ENCODE results near the gene LRRC31. TPM values are rescaled to one million over a fixed set of nuclear protein-coding genes. Genes with fewer than 3 reads are reported as not detected.

Gene LRRC31
- total RNA-seq, 5 donors from 2014 or later (not counting 1 experiment from before 2014, with no cell fraction given): not detected

DNA sequence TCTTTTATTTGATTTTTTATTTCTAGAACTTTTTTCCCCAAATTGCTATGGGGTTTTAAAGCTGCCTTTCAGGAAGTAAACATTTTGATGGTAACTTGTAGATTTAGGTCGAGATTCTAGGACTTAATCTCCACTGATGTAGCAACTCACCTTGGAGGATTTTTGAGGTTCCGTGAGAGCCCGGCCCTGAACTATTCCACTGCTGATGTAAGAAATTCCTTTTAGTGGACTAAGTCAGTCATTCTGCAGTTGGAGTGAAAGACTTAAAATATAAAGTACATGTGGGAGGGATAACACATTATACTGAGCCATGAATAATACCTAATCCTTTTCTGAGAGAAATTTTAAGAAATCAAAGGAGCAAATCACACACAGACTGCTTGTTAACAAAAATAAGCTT lies 44.4 kb downstream of the LRRC31 start:
- CTCF ChIA-PET: interaction anchor here (0.6 kb wide), 3 partner anchors 62 to 276 kb away, joined by 3 to 5 read pairs (median 3); no protein-coding TSS in a partner anchor
- POLR2A ChIA-PET: interaction anchor here in 1 of 2 donors (0.6 kb wide), 1 partner anchor 16 kb away, joined by 4 read pairs; no protein-coding TSS in a partner anchor
- Mint-ChIP-seq H3K9me3 (no peaks in the 10 kb centered on the region), H3K4me3 (no peak overlapping the region), H3K36me3 (no peaks in the 10 kb centered on the region), H3K27me3 (peaks cover 7 to 15% of the 10 kb centered on the region in 2 donors), H3K4me1 (peaks cover 2 to 4% (median 3%) of the 10 kb centered on the region in 3 donors), H3K27ac (no peak overlapping the region)
- Histone ChIP-seq H3K27ac (ENCODE audit: low read length) (no peak overlapping the region), H3K36me3 (ENCODE audit: control insufficient read depth in 2 of 2, extremely low read depth in 1 of 2, insufficient read depth in 1 of 2, low read length in 1 of 2) (no peaks in the 10 kb centered on the region), H3K4me1 (ENCODE audit: control insufficient read depth in 1 of 2, extremely low read depth in 1 of 2, insufficient read depth in 2 of 2, low read length in 2 of 2) (no peaks in the 10 kb centered on the region), H3K27me3 (replicated peaks in 1 of 2; ENCODE audit: control insufficient read depth in 2 of 2, extremely low read depth in 1 of 2, insufficient read depth in 2 of 2, low read length in 1 of 2) (peaks cover 0 to 8% of the 10 kb centered on the region in 2 experiments), H3K4me3 (ENCODE audit: control insufficient read depth in 1 of 2, extremely low read depth in 1 of 2, low read length in 1 of 2) (no peak overlapping the region), H3K9me3 (no peaks in the 10 kb centered on the region)
- ATAC-seq (replicated peaks in 1 of 4) (no peak), DNase-seq (no peak)
- no CpG with 5 or more reads among the region's 3 CpGs for WGBS (ENCODE audit: insufficient coverage)

- Mint-ChIP-seq H3K27ac (no peak overlapping the region), H3K27me3 (peaks cover 7 to 19% of the 10 kb centered on the region in 2 donors), H3K4me3 (no peak overlapping the region), H3K4me1 (no peaks in the 10 kb centered on the region), H3K9me3 (no peaks in the 10 kb centered on the region), H3K36me3 (no peaks in the 10 kb centered on the region)
- CTCF ChIA-PET: interaction anchor here (0.7 to 0.8 kb wide), 3 partner anchors 10 to 546 kb away, joined by 3 to 5 read pairs (median 4); no protein-coding TSS in a partner anchor
- ATAC-seq (replicated peaks in 1 of 4): no peak
- Histone ChIP-seq H3K36me3 (ENCODE audit: control insufficient read depth in 2 of 2, extremely low read depth in 1 of 2, insufficient read depth in 1 of 2, low read length in 1 of 2) (no peaks in the 10 kb centered on the region), H3K27me3 (replicated peaks in 1 of 2; ENCODE audit: control insufficient read depth in 2 of 2, extremely low read depth in 1 of 2, insufficient read depth in 2 of 2, low read length in 1 of 2) (peaks cover 0 to 10% of the 10 kb centered on the region in 2 experiments), H3K27ac (ENCODE audit: low read length) (no peak overlapping the region), H3K4me3 (ENCODE audit: control insufficient read depth in 1 of 2, extremely low read depth in 1 of 2, low read length in 1 of 2) (no peak overlapping the region), H3K9me3 (no peaks in the 10 kb centered on the region), H3K4me1 (ENCODE audit: control insufficient read depth in 1 of 2, extremely low read depth in 1 of 2, insufficient read depth in 2 of 2, low read length in 2 of 2) (no peaks in the 10 kb centered on the region)
- POLR2A ChIA-PET: no interaction called here
- DNase-seq: no peak
- WGBS (ENCODE audit: insufficient coverage): 100% methylated on average over 2 of the region's 6 CpGs
These were observed 46.8 kb downstream of the LRRC31 start for GRCh38 chr3:169822983-169823382.

GRCh38 chr3:169822540-169822939 lies 47.2 kb downstream of the LRRC31 start:
- Histone ChIP-seq H3K4me3 (ENCODE audit: control insufficient read depth in 1 of 2, extremely low read depth in 1 of 2, low read length in 1 of 2) (no peak overlapping the region), H3K27me3 (replicated peaks in 1 of 2; ENCODE audit: control insufficient read depth in 2 of 2, extremely low read depth in 1 of 2, insufficient read depth in 2 of 2, low read length in 1 of 2) (peaks cover 0 to 13% of the 10 kb centered on the region in 2 experiments), H3K9me3 (no peaks in the 10 kb centered on the region), H3K4me1 (ENCODE audit: control insufficient read depth in 1 of 2, extremely low read depth in 1 of 2, insufficient read depth in 2 of 2, low read length in 2 of 2) (no peaks in the 10 kb centered on the region), H3K27ac (ENCODE audit: low read length) (no peak overlapping the region), H3K36me3 (ENCODE audit: control insufficient read depth in 2 of 2, extremely low read depth in 1 of 2, insufficient read depth in 1 of 2, low read length in 1 of 2) (no peaks in the 10 kb centered on the region)
- no peak overlapping the region for H3K27ac Mint-ChIP-seq
- H3K27me3 Mint-ChIP-seq: peaks cover 7 to 20% of the 10 kb centered on the region in 2 donors
- H3K9me3 Mint-ChIP-seq: no peaks in the 10 kb centered on the region
- ATAC-seq (replicated peaks in 1 of 4) (no peak), DNase-seq (no peak)
- 89% methylated on average over 15 of the region's 20 CpGs for WGBS (ENCODE audit: insufficient coverage)
- ChIA-PET POLR2A (no interaction called here), CTCF (interaction anchor here (0.7 to 0.8 kb wide), 2 partner anchors 11 to 545 kb away, joined by 3 to 4 read pairs; no protein-coding TSS in a partner anchor)
- no peaks in the 10 kb centered on the region for H3K36me3 Mint-ChIP-seq
- no peaks in the 10 kb centered on the region for H3K4me1 Mint-ChIP-seq
- no peak overlapping the region for H3K4me3 Mint-ChIP-seq

DNA sequence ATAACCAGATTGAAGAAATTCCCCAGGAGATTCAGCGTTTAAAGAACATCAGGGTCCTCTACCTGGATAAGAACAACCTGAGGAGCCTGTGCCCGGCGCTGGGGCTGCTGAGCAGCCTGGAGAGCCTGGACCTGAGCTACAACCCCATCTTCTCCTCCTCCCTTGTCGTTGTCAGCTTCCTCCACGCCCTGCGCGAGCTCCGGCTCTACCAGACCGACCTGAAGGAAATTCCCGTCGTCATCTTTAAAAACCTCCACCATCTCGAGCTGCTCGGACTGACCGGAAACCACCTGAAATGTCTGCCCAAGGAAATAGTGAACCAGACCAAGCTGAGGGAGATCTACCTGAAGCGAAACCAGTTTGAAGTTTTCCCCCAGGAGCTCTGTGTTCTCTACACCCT lies 47.6 kb downstream of the LRRC31 start:
- Histone ChIP-seq H3K4me3 (ENCODE audit: control insufficient read depth in 1 of 2, extremely low read depth in 1 of 2, low read length in 1 of 2) (no peak overlapping the region), H3K27me3 (replicated peaks in 1 of 2; ENCODE audit: control insufficient read depth in 2 of 2, extremely low read depth in 1 of 2, insufficient read depth in 2 of 2, low read length in 1 of 2) (peaks cover 0 to 13% of the 10 kb centered on the region in 2 experiments), H3K9me3 (no peaks in the 10 kb centered on the region), H3K4me1 (ENCODE audit: control insufficient read depth in 1 of 2, extremely low read depth in 1 of 2, insufficient read depth in 2 of 2, low read length in 2 of 2) (no peaks in the 10 kb centered on the region), H3K36me3 (ENCODE audit: control insufficient read depth in 2 of 2, extremely low read depth in 1 of 2, insufficient read depth in 1 of 2, low read length in 1 of 2) (no peaks in the 10 kb centered on the region), H3K27ac (ENCODE audit: low read length) (no peak overlapping the region)
- 84% methylated on average over 12 of the region's 15 CpGs for WGBS (ENCODE audit: insufficient coverage)
- H3K27me3 Mint-ChIP-seq: peaks cover 7 to 23% of the 10 kb centered on the region in 2 donors
- H3K9me3 Mint-ChIP-seq: no peaks in the 10 kb centered on the region
- no peak overlapping the region for H3K27ac Mint-ChIP-seq
- H3K4me3 Mint-ChIP-seq: no peak overlapping the region
- CTCF ChIA-PET: no interaction called here
- POLR2A ChIA-PET: no interaction called here
- H3K4me1 Mint-ChIP-seq: no peaks in the 10 kb centered on the region
- ATAC-seq (replicated peaks in 1 of 4) (no peak), DNase-seq (no peak)
- no peaks in the 10 kb centered on the region for H3K36me3 Mint-ChIP-seq

DNA sequence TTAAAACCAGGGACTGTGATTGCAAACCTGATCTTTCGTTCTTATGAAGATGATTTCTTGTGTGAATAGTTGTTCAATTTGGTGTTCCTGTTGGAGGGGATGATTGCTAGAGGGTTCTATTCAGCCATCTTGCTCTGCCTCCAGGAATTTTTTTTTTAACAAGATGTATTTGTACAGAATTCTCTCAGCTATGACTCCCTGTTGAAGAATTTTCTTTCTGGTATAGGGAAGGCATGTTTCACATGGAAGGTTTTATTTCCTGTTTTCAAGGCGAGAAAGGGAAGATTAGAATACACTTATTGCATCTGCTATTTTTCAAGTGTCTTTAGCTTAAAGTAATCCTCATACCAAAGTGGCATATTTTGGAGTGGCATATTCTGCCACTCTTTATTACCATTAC lies 51.4 kb downstream of the LRRC31 start:
- ChIA-PET POLR2A (no interaction called here), CTCF (interaction anchor here in 1 of 2 donors (0.6 kb wide), 1 partner anchor 207 kb away, joined by 3 read pairs; no protein-coding TSS in a partner anchor)
- ATAC-seq (replicated peaks in 1 of 4) (no peak), DNase-seq (no peak)
- Histone ChIP-seq H3K4me3 (ENCODE audit: control insufficient read depth in 1 of 2, extremely low read depth in 1 of 2, low read length in 1 of 2) (no peak overlapping the region), H3K9me3 (peaks cover 4% of the 10 kb centered on the region), H3K4me1 (ENCODE audit: control insufficient read depth in 1 of 2, extremely low read depth in 1 of 2, insufficient read depth in 2 of 2, low read length in 2 of 2) (peaks cover 0 to 11% of the 10 kb centered on the region in 2 experiments), H3K27ac (ENCODE audit: low read length) (no peak overlapping the region), H3K36me3 (ENCODE audit: control insufficient read depth in 2 of 2, extremely low read depth in 1 of 2, insufficient read depth in 1 of 2, low read length in 1 of 2) (no peaks in the 10 kb centered on the region), H3K27me3 (replicated peaks in 1 of 2; ENCODE audit: control insufficient read depth in 2 of 2, extremely low read depth in 1 of 2, insufficient read depth in 2 of 2, low read length in 1 of 2) (peaks cover 0 to 17% of the 10 kb centered on the region in 2 experiments)
- WGBS (ENCODE audit: insufficient coverage): no CpG with 5 or more reads among the region's 2 CpGs
- peaks cover 7 to 23% of the 10 kb centered on the region in 2 donors for H3K27me3 Mint-ChIP-seq
- H3K4me1 Mint-ChIP-seq: peaks cover 10 to 13% (median 11%) of the 10 kb centered on the region in 3 donors
- peaks cover 7% of the 10 kb centered on the region for H3K36me3 Mint-ChIP-seq
- H3K9me3 Mint-ChIP-seq: peaks cover 4 to 11% (median 10%) of the 10 kb centered on the region in 3 donors
- H3K27ac Mint-ChIP-seq: no peak overlapping the region
- H3K4me3 Mint-ChIP-seq: no peak overlapping the region

GRCh38 chr3:169815590-169816150 lies 54.1 kb downstream of the LRRC31 start:
- Mint-ChIP-seq H3K27ac (no peak overlapping the region), H3K4me3 (no peak overlapping the region), H3K4me1 (peaks cover 22 to 26% (median 23%) of the 10 kb centered on the region in 3 donors), H3K27me3 (peaks cover 3 to 10% of the 10 kb centered on the region in 2 donors), H3K36me3 (peaks cover 7% of the 10 kb centered on the region), H3K9me3 (peaks cover 4 to 11% (median 10%) of the 10 kb centered on the region in 3 donors)
- no peak overlapping the region for H3K27ac ChIP-seq (ENCODE audit: low read length)
- H3K36me3 ChIP-seq (ENCODE audit: control insufficient read depth in 2 of 2, extremely low read depth in 1 of 2, insufficient read depth in 1 of 2, low read length in 1 of 2): no peaks in the 10 kb centered on the region
- H3K4me1 ChIP-seq (ENCODE audit: control insufficient read depth in 1 of 2, extremely low read depth in 1 of 2, insufficient read depth in 2 of 2, low read length in 2 of 2): peaks cover 3 to 26% of the 10 kb centered on the region in 2 experiments
- DNase-seq (no peak), ATAC-seq (replicated peaks in 1 of 4) (no peak)
- no peak overlapping the region for H3K4me3 ChIP-seq (ENCODE audit: control insufficient read depth in 1 of 2, extremely low read depth in 1 of 2, low read length in 1 of 2)
- H3K27me3 ChIP-seq (replicated peaks in 1 of 2; ENCODE audit: control insufficient read depth in 2 of 2, extremely low read depth in 1 of 2, insufficient read depth in 2 of 2, low read length in 1 of 2): peaks cover 0 to 14% of the 10 kb centered on the region in 2 experiments
- peaks cover 4% of the 10 kb centered on the region for H3K9me3 ChIP-seq
- ChIA-PET CTCF (interaction anchor here (0.6 to 0.8 kb wide), 3 partner anchors 17 to 403 kb away, joined by 3 read pairs; no protein-coding TSS in a partner anchor), POLR2A (no interaction called here)
- 75% methylated on average over 2 of the region's 4 CpGs for WGBS (ENCODE audit: insufficient coverage)
